HG03378 (cell line): ENCODE measurements around the gene LZTR1.

Source experiments
- ATAC-seq: cut with Tn5 transposase; IDR thresholded peaks from one replicate; pipeline ENCODE4 v1.9.1; 2021; ENCODE audit warnings: mild to moderate bottlenecking, moderate library complexity; ENCODE audit not compliant: unreplicated experiment

The LZTR1 gene

DNA sequence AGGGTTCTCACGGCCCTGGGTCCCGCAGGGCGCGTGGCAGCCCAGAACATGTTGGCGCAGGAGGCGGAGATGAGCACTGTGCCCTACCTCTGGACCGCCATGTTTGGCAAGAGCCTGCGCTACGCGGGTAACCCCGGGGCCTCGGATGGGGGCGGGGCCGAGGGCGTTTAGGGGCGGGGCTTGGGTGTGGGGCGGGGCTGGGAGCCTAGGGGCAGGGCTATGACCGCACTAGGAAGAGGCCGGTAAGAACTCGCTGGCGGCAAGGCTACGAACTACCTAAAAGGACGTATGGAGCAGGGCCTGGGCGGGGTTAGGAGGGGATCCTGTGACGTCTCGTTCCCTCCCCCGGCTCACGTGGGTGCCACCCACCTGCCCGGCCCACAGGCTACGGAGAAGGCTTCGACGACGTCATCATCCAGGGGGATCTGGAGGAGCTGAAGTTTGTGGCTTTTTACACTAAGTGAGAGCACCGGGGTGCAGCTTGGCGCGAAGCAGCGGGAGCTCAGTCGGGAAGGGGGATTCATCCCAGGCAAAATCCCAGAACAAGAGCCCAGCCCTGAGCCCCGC lies 2.8 kb upstream of the LZTR1 start:
- ATAC-seq = no peak

DNA sequence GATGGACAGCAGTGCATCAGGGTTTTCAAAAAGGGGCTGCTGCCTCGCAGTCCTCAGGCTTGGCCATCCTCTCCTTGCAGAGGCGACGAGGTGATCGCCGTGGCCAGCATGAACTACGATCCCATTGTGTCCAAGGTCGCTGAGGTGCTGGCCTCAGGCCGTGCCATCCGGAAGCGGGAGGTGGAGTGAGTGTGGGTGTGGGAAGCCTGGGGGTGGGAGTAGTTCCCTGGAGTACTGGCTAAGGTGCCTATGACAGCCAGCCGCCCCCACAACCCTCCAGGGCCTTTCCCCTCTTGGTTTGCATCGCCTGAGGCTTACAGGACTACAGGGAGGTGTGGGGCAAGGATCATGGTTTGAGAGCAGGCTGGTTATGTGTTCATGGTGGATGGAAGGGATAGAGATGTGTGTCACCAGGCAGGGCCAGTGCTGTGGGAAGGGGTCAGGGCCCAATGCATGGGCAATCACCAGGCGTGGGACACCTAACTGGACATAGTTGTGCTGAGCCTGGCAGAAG lies 2.1 kb upstream of the LZTR1 start:
- no peak for ATAC-seq

DNA sequence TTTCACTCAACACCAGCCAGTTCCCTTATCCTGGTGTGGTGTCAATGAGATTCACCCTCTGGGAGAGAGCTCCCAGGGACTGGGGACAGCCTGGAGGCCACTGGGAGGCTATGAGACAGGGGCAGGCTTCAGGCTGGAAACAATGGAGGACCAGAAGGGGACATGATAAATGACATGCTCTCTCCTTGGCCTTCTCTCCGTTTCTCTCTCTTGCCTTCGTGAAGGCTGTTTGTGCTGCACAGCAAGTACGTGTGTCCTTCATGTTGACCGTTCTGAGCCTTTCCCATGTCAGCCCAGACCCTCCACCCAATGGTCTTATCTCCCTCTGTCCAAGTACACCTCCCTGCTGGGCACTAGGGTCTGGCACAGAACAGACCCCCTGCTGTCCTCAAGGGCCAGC lies 1.6 kb upstream of the LZTR1 start:
- no peak for ATAC-seq

DNA sequence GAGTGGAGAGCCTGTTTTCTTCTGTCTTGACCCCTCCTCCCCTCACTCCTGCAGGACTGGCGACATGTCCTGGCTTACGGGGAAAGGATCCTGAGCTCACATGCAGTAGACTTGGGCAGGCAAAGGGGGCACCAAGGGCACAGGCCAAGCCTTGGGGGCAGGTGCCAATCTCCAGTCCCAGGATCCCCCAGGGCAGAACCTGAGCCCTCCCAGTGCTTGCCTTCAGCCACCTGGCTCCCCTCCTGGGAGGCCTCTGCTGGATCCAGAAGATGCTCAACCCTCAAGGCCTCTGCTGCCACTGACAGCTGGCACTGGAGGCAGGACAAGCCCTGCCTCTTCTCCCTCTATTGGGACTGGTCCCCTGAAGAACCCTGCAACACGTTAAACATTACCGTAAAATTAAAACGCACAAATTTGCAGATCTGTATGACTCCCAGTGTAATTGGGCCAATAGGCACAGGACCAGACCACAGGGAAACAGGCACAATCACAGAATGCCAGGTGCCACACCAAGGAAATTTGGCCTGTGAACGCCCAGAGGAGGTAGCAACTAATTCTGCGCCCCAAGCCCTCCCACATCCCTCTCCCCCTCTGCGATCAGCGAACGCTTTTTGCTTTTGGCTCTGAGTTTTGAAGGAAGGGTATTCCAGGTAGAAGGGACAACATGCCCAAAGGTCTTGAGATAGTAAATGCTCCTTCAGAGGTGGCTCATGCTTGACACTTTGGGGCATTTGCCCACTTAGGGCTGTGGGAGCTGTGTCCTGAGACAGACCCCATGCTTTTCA lies 967 bp upstream of the LZTR1 start:
- peak; percentile 3 for ATAC-seq

DNA sequence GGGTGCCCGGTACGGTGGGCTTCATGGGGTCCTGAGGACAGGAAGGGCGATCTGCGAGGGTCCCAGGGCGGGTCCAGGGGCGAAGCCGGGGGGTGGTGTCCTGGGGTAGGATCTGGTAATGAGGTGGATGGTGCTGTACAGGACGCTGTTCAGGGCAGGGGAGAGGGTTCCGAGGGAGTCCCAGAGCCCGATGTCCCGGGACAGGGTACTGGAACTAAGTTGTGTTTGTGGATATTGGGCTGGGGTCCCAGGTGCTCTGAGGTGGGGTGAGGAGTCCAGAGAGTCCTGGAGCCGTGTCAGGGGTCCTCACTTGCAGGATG lies 426 bp downstream of the LZTR1 start:
- ATAC-seq = no peak

DNA sequence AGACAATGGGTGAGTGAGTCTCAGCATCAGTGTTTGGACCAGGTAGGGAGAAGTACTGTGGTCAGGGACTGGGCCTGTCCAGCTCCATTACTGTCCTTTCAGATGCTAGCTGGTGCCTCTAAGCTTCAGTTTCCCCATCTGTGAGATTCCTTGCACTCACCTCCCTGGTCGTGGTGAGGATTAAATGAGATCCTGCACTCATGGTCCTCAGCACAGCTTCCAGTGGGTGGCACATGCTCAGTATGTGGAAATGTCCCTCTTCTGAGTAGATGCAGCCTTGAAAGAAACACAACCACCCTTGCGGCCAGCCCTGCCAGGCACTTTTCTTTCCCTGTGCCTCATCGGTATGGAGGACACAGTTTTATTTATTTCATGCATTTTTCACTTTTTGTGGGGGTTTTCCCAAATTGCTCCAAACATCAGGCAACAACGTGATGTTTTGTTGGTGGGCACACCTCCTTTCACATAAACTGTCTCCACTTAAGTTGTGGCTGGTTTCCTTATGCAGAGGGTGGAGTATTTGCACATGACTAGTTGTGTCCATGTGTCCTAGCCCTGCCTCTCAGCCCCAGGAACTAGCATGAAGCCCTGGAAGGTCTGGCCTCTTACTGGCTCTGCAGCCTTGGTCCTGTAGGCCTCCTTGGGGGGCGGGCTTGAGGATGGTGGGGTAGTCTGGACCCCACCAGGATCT lies 1.1 kb downstream of the LZTR1 start:
- ATAC-seq = no peak

DNA sequence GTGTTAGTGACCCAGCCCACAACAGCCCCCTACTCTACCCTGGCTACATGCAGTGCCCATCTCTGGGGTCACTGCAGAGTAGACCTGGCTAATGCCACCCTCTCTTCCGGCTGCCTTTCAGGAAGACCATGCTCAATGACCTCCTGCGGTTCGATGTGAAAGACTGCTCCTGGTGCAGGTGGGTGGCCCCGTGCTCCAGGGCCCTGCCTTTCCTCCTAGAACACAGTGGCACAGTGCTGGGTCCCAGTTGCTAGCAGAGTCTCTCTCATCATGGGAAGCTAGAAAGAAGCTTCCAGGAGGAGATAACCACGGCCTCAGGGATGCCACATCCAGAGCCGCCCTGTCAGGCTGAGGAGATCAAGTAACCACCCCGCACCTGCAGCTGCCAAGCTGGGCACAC lies 3.6 kb downstream of the LZTR1 start:
- ATAC-seq = no peak

DNA sequence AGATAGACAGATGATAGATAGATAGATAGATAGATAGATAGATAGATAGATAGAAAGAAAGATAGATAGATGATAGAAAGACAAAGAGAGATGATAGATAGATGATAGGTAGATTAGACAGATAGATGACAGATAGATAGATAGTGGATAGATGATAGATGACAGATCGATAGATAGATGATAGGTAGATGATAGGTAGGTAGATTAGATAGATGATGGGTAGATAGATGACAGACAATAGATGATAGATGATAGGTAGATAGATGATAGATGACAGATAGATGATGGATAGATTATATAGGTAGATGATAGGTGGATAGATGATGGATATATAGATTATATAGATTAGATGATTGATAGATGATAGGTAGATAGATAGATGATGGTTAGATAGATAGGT lies 4.3 kb downstream of the LZTR1 start:
- ATAC-seq = no peak

DNA sequence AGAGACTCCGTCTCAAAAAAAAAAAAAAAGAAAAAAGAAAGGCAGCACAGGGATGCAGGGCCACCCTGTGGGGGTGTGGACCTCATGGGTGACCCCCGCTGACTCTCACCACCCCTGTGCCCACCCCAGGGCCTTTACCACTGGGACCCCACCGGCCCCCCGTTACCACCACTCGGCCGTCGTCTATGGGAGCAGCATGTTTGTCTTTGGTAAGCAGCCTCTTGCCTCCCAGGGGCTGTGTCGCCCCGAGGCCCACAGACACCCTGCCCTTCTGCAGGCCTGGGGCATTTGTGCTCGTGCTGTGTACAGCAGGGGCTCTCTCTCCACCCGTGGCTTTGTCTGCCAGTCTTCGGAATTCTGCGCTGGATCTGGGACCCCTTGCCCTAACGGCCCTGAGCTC lies 5.3 kb downstream of the LZTR1 start:
- ATAC-seq = no peak

DNA sequence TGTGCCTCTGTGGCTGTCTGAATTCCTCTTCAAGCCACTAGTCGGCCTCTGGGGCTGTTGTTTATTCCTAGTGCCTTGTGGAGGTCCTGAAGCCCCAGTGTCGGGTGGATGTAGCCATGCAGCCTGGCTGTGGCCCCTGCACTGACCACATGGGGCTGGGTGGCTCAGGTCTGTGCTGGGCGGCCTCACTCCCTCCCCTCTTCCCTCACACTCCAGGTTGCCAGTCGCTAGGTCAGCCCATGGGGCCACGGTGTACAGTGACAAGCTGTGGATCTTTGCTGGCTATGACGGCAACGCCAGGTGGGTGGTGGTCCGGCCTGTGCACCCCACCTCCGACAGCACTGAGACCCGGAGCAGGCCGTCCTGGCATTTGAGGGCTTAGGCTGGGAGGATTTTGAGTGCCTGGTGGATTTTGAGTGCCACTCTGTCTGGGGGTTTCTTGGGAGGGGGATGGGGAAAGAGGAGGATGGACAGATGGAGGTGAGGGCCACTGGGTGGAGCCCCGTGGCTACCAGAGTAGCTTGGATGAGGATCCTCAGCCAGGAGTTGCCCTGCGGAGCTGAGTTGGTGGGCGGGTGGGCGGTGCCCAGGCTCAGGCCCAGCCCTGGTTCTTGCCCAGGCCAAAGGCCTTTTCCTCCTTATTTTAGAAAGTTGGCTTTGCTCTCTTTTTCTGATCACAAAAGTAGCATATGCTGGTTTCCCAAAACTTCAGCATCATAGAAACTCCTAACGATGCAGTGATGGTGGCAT lies 6.7 kb downstream of the LZTR1 start:
- no peak for ATAC-seq

DNA sequence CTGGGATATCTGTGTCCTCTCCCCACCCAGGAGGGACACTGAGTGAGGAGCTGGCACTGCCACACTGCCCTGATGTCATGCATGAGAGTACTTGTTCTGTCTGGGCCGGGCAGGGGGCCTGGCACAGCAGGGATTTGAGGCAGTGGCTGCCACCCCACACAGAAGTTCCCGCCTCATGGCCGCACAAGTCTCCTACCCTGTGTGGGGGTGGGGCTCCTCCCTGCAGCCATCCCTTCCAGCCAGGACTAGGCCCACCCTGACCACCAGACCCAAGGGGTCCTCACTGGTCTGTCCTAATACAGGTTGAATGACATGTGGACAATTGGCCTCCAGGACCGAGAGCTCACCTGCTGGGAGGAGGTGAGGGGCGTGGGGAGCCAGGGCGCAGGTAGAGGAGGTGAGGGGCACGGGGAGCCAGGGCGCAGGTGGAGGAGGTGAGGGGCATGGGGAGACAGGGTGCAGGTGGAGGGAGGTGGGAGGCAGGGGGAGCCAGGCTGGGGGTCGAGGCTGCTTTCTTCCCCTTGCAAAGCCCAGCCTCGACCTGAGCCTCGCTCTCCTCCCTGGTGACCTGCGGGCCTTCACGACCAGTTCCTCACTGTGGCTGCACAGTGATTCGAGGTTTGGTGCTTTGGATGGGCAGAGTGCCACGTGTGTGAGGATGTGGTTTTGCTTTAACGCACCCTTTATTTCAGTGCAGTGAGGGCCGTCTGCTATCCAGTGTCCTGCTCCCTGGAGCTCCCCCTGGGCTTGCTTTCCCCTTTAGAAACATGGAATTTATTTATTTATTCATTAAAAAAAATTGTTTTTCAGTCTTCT lies 7.4 kb downstream of the LZTR1 start:
- no peak for ATAC-seq

DNA sequence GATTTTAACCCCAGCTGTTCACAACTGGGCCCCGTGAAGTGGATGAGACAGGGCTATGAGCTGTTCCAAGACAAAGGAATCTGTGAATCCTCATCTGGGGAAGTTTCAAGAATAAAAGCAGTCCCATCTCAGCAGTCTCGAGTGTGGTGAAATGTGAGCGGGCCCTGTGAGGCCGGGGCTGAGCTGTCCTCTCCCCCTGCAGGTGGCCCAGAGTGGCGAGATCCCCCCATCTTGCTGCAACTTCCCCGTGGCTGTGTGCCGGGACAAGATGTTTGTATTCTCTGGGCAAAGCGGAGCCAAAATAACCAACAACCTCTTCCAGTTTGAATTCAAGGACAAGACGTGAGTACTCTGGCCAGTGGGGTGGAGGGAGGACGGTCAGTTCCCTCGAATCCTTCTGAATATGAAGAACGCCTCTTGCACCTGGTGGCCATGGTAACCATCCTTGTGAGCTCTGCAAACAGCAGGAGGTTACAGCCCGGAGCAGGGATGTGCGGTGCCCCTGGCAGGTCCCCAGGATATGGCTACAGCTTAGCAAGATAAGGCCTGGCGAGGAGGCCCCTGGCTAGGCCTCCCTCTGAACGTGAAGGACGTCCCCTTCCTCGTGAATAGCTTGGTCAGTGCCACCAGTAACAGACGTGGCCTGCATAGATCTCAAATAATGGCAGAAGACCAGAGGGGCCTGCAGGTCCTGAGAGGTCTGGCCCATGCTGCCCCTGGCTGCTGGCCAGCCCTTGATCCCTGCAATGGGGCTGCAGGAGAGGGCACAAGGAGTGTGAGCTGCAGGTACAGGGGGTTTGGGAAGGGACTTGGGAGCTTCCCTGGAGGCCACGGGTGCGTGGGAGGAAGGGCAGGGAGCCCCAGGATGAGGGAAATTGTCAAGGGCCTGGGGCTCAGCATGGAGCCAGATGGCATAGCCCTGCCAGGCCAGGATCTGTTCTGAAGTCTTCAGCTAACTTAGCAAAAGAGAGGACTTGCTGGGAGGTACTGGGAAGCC lies 8.4 kb downstream of the LZTR1 start:
- ATAC-seq = no peak

DNA sequence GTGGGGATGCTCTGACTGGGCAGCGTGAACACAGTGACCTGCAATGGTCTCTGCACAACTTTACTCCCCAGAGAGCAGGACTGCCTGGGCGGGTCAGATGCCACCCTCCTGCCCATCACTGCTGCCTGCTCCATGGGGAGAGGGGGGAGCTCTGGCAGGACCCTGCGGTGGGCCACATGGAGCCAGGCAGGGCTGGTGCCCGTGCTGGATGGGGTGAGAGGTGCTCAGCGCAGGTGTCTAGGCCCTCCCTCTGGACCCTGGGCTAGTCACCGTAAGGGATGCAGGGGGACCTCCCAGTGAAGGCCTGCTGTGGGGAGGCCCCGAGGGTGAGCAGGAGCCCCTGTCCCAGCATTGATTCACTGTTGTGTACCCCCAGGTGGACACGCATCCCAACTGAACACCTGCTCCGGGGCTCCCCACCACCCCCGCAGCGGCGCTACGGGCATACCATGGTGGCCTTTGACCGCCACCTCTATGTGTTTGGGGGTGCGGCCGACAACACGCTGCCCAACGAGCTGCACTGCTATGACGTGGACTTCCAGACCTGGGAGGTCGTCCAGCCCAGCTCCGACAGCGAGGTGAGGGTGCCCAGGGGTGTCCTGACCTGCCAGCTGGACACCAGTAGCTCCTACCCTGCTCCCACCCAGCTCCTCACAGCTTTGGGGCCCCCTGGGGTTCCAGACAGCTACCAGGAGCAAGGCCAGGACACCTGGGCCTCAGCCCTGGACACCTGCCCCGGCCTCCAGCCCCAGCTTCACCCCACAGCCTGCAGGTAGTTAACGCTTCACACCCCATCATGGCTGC lies 9.4 kb downstream of the LZTR1 start:
- ATAC-seq = no peak

DNA sequence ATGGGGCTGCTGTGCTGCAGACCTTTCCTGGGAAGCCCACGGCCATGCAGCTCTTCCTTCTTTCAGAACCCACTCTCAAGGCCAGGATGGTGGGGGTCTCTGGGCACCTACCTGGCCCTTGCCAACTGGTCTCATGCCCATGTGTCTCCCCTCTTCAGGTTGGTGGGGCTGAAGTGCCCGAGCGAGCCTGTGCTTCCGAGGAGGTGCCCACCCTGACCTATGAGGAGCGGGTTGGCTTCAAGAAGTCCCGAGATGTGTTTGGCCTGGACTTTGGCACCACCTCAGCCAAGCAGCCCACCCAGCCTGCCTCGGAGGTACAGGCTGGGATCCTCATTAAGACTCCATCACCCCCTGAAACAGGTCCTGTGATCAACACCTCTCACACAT lies 10.0 kb downstream of the LZTR1 start:
- ATAC-seq = no peak

DNA sequence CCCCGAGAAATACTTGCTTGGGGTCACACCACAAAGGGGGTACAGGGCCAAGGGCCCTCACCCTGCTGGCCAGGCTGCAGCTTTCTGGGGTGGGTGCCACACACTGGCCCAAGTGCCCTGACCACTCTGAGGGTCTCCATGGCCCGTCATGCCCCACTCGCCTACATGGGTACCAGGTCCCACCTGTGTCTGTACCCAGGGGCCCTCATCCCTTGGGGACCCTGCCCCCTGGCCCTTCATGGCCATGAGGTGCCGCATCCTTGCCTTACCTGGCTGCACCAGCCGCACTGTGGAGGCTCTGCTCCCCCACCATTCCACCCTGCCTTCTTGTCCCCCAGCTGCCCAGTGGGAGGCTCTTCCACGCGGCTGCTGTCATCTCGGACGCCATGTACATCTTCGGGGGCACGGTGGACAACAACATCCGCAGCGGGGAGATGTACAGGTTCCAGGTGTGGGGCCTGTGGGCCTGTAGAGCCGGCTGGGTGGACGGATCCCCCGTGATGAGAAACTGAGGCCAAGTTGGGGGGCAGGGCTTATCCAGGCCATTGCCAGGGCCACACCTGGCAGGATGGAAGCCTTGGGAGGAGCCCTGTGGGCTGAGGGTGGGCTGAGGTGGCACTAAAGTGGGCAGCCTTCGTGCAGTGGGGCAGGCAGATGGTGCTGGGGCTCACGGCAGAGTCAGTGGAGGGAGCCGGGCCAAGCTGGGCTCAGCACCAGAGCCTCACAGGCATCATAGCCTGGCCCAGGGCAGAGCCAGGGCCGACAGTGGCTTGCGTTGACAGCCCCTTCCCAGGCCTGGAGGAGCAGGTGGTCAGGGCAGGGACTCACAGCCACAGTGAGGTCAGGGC lies 10.6 kb downstream of the LZTR1 start:
- ATAC-seq = no peak

DNA sequence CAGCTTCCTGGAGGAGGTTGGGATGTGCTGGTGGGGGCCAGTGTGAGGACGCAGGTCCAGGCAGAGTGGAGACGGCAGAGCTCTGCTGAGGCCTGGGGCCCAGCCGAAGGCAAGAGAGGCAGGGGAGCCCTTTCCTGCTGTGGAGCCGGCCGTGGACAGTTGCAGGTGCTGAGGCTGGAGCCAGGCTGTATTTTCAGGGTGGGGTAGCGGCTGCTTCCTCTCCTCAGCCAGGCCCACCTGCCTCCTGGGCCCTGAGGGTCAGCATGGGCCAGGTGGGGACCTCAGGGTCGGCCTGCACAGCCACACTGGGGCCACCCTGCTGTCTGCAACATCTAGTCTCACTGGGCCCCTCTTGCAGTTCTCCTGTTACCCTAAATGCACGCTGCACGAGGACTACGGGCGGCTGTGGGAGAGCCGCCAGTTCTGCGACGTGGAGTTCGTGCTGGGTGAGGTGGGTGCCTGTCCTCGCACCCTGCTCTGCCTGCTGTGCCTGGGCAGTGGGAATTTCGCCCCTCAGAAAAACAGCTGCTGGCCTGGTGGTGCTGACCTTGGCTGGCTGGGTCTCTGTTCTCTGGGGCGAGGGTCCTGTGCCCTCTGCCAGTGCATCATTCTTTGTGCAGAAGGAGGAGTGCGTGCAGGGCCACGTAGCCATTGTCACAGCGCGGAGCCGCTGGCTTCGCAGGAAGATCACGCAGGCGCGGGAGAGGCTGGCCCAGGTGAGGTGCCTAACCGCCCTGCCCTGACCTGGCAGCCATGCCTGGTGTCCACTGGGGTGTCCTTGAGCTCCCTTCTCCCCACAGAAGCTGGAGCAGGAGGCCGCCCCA lies 11.4 kb downstream of the LZTR1 start:
- no peak for ATAC-seq
